SU-DHL-6 (cell line): ENCODE results near the gene CYP26A1.

Experiments used
- H2AFZ ChIP-seq: fragments of 200-600 bp; sonication (generic); 2 replicates; pipeline ENCODE4 v1.6.1; 2014; ENCODE audit warnings: low read depth, mild to moderate bottlenecking, moderate library complexity, mixed read lengths, antibody characterized with exemption, low read length; ENCODE audit not compliant: severe bottlenecking
- H3F3A ChIP-seq: fragments of 200-600 bp; shearing (Covaris generic); 2 replicates; pipeline ENCODE4 v1.6.0; 2016; ENCODE audit warnings: antibody characterized with exemption, mild to moderate bottlenecking; ENCODE audit not compliant: insufficient read depth
- H3K27ac ChIP-seq: fragments of 200-600 bp; sonication (generic); 2 replicates; pipeline ENCODE4 v1.5.1; 2016; ENCODE audit warnings: low read depth, mild to moderate bottlenecking, low read length, moderate library complexity, mixed read lengths
- H3K27me3 ChIP-seq: fragments of 200-600 bp; sonication (generic), shearing (Covaris generic); 2 replicates; pipeline ENCODE4 v1.6.0; 2014; ENCODE audit warnings: mild to moderate bottlenecking, low read length
- H3K36me3 ChIP-seq: fragments of 200-600 bp; sonication (generic); 2 replicates; pipeline ENCODE4 v1.6.1; 2014; ENCODE audit warnings: mild to moderate bottlenecking, low read length, mixed read lengths
- H3K4me2 ChIP-seq: fragments of 300-600, 200-600 bp; shearing (Covaris generic), sonication (generic); 2 replicates; pipeline ENCODE4 v1.6.0; 2014; ENCODE audit warnings: low read length, low read depth, mild to moderate bottlenecking; ENCODE audit not compliant: poor library complexity, severe bottlenecking
- H3K4me3 ChIP-seq: fragments of 200-600 bp; sonication (generic); 2 replicates; pipeline ENCODE4 v1.5.1; 2014; ENCODE audit warnings: antibody characterized with exemption, low read length, mild to moderate bottlenecking, mixed read lengths; ENCODE audit not compliant: insufficient read depth, poor library complexity, severe bottlenecking
- H3K79me2 ChIP-seq: fragments of 200-600 bp; sonication (generic); 2 replicates; pipeline ENCODE4 v1.6.1; 2014; ENCODE audit warnings: mild to moderate bottlenecking, low read length, moderate library complexity; ENCODE audit not compliant: insufficient read depth
- H3K9ac ChIP-seq: fragments of 200-600 bp; sonication (generic); 2 replicates; pipeline ENCODE4 v1.7.0; 2014; ENCODE audit warnings: mild to moderate bottlenecking, low read length
- H3K9me2 ChIP-seq: fragments of 200-600 bp; sonication (generic); replicated peaks from 2 replicates; pipeline ENCODE4 v1.6.1; 2014; ENCODE audit warnings: low read length; ENCODE audit not compliant: insufficient read depth
- H3K9me3 ChIP-seq: fragments of 200-600 bp; sonication (generic); 2 replicates; pipeline ENCODE4 v1.6.1; 2014; ENCODE audit warnings: low read length, mixed read lengths; ENCODE audit not compliant: insufficient read depth
- H4K20me1 ChIP-seq: fragments of 200-600 bp; sonication (generic); 2 replicates; pipeline ENCODE4 v1.6.1; 2014; ENCODE audit warnings: low read depth, mild to moderate bottlenecking, antibody characterized with exemption, low read length, moderate library complexity, mixed read lengths
- CTCF ChIP-seq: fragments of 200-600 bp; sonication (generic); IDR thresholded peaks from one replicate; pipeline ENCODE4 v1.5.1; 2017; ENCODE audit warnings: antibody characterized with exemption, mild to moderate bottlenecking, low read length, moderate library complexity; ENCODE audit not compliant: insufficient read depth, poor library complexity, severe bottlenecking
- EZH2phosphoT487 ChIP-seq: fragments of 200-600 bp; sonication (generic), shearing (Covaris generic); conservative IDR thresholded peaks from 2 replicates; pipeline ENCODE4 v1.6.1; 2018; ENCODE audit warnings: mild to moderate bottlenecking, antibody characterized with exemption, low read length, moderate library complexity, mixed read lengths

The CYP26A1 gene

DNA sequence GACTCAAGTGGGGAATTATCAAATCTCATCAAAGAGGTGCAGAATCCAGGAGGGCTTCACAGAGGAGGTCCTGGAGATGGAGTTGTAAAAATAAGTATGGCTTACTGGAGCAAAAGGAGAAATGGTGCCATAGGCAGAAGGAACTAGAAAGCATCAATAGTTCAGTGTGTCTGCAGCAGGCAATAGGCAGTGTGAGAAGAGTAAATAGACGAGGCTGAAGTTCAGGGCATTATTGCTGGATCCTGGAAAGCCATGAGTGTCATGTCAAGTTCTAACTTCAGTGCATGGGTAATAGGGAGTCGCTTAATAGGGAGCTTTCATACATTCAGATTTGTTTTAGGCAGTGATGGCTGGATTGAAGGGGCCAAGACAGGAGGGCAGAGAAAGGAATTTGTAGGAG is 39.3 kb downstream of the CYP26A1 start:
- H3K9ac ChIP-seq: no peak overlapping the region
- no peak for TF ChIP-seq EZH2phosphoT487
- TF ChIP-seq CTCF: no peak
- H3K9me2 ChIP-seq: no peaks in the 10 kb centered on the region
- no peaks in the 10 kb centered on the region for H3K79me2 ChIP-seq
- no peak overlapping the region for H2AFZ ChIP-seq
- H4K20me1 ChIP-seq: no peaks in the 10 kb centered on the region
- H3K9me3 ChIP-seq: no peaks in the 10 kb centered on the region
- no peak overlapping the region for H3K27ac ChIP-seq
- H3K4me3 ChIP-seq: no peak overlapping the region
- no peaks in the 10 kb centered on the region for H3F3A ChIP-seq
- no peaks in the 10 kb centered on the region for H3K36me3 ChIP-seq
- no peak overlapping the region for H3K4me2 ChIP-seq
- no peaks in the 10 kb centered on the region for H3K27me3 ChIP-seq

DNA sequence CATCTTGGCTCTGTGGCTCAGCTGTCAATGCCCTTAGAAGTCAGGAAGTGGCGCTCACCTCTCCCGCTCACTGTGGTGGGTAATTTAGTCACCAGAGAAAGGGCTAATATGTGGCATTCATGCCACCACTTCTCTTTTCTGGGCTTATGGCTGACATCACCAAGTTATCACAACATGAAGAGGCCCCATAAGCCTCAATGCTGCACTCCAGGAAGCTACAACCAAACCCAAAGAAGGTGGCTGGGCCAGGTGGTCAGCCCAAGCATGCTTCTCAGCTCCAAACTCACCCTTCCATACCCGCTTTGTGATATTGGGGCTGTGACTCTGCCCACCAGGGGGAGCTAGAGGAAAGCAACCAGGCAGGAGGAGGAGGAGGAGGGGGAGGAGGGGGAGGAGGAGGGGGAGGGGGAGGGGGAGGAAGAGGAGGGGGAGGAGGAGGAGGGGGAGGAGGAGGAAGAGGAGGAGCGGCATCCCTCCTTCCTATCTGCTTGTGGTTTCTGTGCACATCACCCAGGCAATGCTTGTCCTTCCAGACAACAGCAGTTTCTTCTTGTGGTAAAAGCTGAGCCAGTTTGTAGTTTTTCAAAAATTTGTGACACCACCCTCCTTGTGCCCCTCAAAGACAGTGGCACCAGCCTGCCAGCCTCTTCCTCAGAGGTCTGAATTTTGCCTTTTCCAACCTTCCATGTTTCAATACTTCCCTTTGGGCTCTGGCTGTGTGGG is 42.1 kb downstream of the CYP26A1 start:
- H3K9me2 ChIP-seq: no peaks in the 10 kb centered on the region
- H3K4me2 ChIP-seq: no peak overlapping the region
- H2AFZ ChIP-seq: no peak overlapping the region

DNA sequence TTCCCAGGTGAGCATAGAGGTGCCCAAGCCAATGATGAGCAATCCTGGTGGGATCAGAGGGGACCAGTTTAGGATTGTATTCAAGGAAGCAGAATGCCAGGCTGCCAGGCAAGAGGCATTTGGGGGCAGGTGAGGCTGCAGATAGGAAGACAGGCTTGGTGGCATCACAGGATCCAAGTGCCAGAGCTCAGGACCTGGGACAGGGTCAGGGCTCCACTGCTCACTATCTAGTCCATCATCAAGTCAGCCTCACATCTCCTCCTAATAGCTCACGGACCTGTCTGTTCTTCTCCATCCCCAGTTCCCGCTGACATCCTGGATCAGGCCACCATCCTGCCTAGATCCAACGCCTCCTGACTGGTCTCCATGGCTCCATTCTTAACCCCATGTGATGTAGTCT is 47.6 kb downstream of the CYP26A1 start:
- Histone ChIP-seq H3K27ac (no peak overlapping the region), H3K9me3 (peaks cover 1% of the 10 kb centered on the region; the same call in 1 of the 2 replicates), H3K4me2 (no peak overlapping the region), H4K20me1 (no peaks in the 10 kb centered on the region), H3F3A (no peaks in the 10 kb centered on the region), H3K27me3 (no peaks in the 10 kb centered on the region), H3K9ac (no peak overlapping the region), H3K4me3 (no peak overlapping the region), H2AFZ (no peak overlapping the region), H3K9me2 (no peaks in the 10 kb centered on the region), H3K36me3 (no peaks in the 10 kb centered on the region), H3K79me2 (no peaks in the 10 kb centered on the region)
- TF ChIP-seq CTCF: no peak
- no peak for TF ChIP-seq EZH2phosphoT487

More for the DNA sequence above, 42.1 kb downstream of the CYP26A1 start:
- Histone ChIP-seq H3K27me3 (no peaks in the 10 kb centered on the region), H3K9me3 (no peaks in the 10 kb centered on the region), H4K20me1 (no peaks in the 10 kb centered on the region), H3K79me2 (no peaks in the 10 kb centered on the region), H3K36me3 (no peaks in the 10 kb centered on the region), H3K4me3 (no peak overlapping the region), H3K27ac (no peak overlapping the region), H3K9ac (no peak overlapping the region), H3F3A (no peaks in the 10 kb centered on the region)
- peak; percentile 45 for TF ChIP-seq CTCF
- TF ChIP-seq EZH2phosphoT487: no peak
